HepG2 (cell line): ENCODE results near the gene RASSF10. TPM values are rescaled to one million over a fixed set of nuclear protein-coding genes. Genes with fewer than 3 reads are reported as not detected.

Experiments used
- ATAC-seq: fragments of 200-7000 bp; cut with Tn5 transposase; 3 replicates; pipeline ENCODE4 v1.9.1; 2020; ENCODE audit warnings: mild to moderate bottlenecking, moderate library complexity
- BruUV-seq: library from RNA; stranded (reverse); fragments of 400-500 nt; replicated peaks from 2 replicates; lab custom pipeline; 2021; lab: Mats Ljungman, UMichigan
- CTCF ChIA-PET: fragments of 300-600 bp; formaldehyde crosslinking; extraction: SDS; loops from one replicate; lab custom pipeline; 2021; ENCODE audit warnings: low total read pairs, inconsistent platforms, low intra/inter-chr PET ratio; lab: Yijun Ruan, JAX
- POLR2A ChIA-PET: fragments of 350-600 bp; sonication (Branson Sonifier 250); formaldehyde crosslinking; loops from one replicate; lab custom pipeline; 2020; ENCODE audit warnings: antibody characterized with exemption, inconsistent platforms; lab: Yijun Ruan, JAX
- DNase-seq: peaks from one replicate; pipeline ENCODE4 v3.0.0-alpha.2; 2015; ENCODE audit warnings: low spot score
- FAIRE-seq: peaks from 3 replicates; lab custom pipeline; 2011; peaks lifted over from hg19 to GRCh38; lab: Jason Lieb, UNC
- H2AFZ ChIP-seq: one replicate; pipeline ENCODE4 v1.6.1; 2011; ENCODE audit warnings: low read length, inconsistent platforms
- H3K27ac ChIP-seq: fragments of 300-600 bp; 3 replicates; pipeline ENCODE4 v1.8.0; 2011; ENCODE audit warnings: mixed run types, mild to moderate bottlenecking, mixed read lengths, low read length, inconsistent platforms; ENCODE audit not compliant: insufficient read depth; ENCODE audit errors: extremely low read length
- H3K27me3 ChIP-seq, 2 experiments: fragments of 200-600 bp in 1 of 2; 2 replicates in 1 of 2; 3 replicates in 1 of 2; pipeline versions ENCODE4 v1.6.0 to v1.8.0; 2011; ENCODE audit warnings: low read length in 2 of 2, mild to moderate bottlenecking in 2 of 2, moderate library complexity in 2 of 2, inconsistent platforms in 1 of 2; ENCODE audit not compliant: insufficient read depth in 2 of 2, control insufficient read depth in 1 of 2
- H3K36me3 ChIP-seq, 2 experiments: fragments of 200-600 bp in 1 of 2; replicated peaks in 1 of 2; 2 replicates in 1 of 2; 3 replicates in 1 of 2; pipeline versions ENCODE4 v1.5.1 to v1.8.0; 2011; ENCODE audit warnings: low read length in 2 of 2, inconsistent platforms in 1 of 2; ENCODE audit not compliant: insufficient read depth in 2 of 2, control insufficient read depth in 1 of 2
- H3K4me1 ChIP-seq: 2 replicates; pipeline ENCODE4 v1.5.1; 2012; ENCODE audit warnings: low read length, inconsistent platforms; ENCODE audit not compliant: insufficient read depth
- H3K4me2 ChIP-seq: 2 replicates; pipeline ENCODE4 v1.6.0; 2011; ENCODE audit warnings: low read depth, low read length, inconsistent platforms
- H3K4me3 ChIP-seq, 3 experiments: fragments of 200-600 bp in 1 of 3; sonication (generic), shearing (Covaris generic) in 1 of 3; replicated peaks in 1 of 3; 2 replicates each; pipeline ENCODE4 v1.5.1; 2011 to 2016; ENCODE audit warnings: low read length in 3 of 3, inconsistent platforms in 2 of 3, low read depth in 2 of 3, mild to moderate bottlenecking in 2 of 3, control low read depth in 1 of 3, mixed read lengths in 1 of 3; ENCODE audit not compliant: insufficient read depth in 1 of 3
- H3K79me2 ChIP-seq: one replicate; pipeline ENCODE4 v1.6.1; 2011; ENCODE audit warnings: low read length, inconsistent platforms; ENCODE audit not compliant: insufficient read depth
- H3K9ac ChIP-seq: 2 replicates; pipeline ENCODE4 v1.6.0; 2011; ENCODE audit warnings: mild to moderate bottlenecking, low read depth, low read length, inconsistent platforms; ENCODE audit not compliant: insufficient read depth
- H3K9me3 ChIP-seq: 2 replicates; pipeline ENCODE4 v1.5.1; 2012; ENCODE audit warnings: mild to moderate bottlenecking, low read length
- H4K20me1 ChIP-seq: 2 replicates; pipeline ENCODE4 v1.6.0; 2011; ENCODE audit warnings: inconsistent platforms, mild to moderate bottlenecking, low read length, moderate library complexity; ENCODE audit not compliant: insufficient read depth
- CC2D1A ChIP-seq: sonication (generic); formaldehyde crosslinking; IDR thresholded peaks from 2 replicates; pipeline ENCODE4 v1.8.1; 2023; ENCODE audit warnings: mild to moderate bottlenecking, missing genetic modification reagents
- HDAC2 ChIP-seq: sonication (generic); formaldehyde crosslinking; IDR thresholded peaks from 2 replicates; pipeline ENCODE4 v1.4.0; 2020; ENCODE audit warnings: missing genetic modification reagents
- HNRNPH1 ChIP-seq: fragments of 200-400 bp; formaldehyde crosslinking; optimal IDR thresholded peaks from 2 replicates; pipeline ENCODE3; 2017; ENCODE audit warnings: mild to moderate bottlenecking, low read depth, low read length
- MED13 ChIP-seq: sonication (generic); formaldehyde crosslinking; IDR thresholded peaks from 2 replicates; pipeline ENCODE4 v1.5.0; 2020; ENCODE audit warnings: missing genetic modification reagents
- NFKB2 ChIP-seq: sonication (generic); formaldehyde crosslinking; IDR thresholded peaks from 2 replicates; pipeline ENCODE4 v1.4.0; 2020; ENCODE audit warnings: missing genetic modification reagents, borderline replicate concordance
- PAWR ChIP-seq: sonication (generic); formaldehyde crosslinking; IDR thresholded peaks from 2 replicates; pipeline ENCODE4 v1.4.0; 2020; ENCODE audit warnings: missing genetic modification reagents, mild to moderate bottlenecking, borderline replicate concordance
- RCOR2 ChIP-seq: IDR thresholded peaks from 2 replicates; pipeline ENCODE4 v1.6.1; 2016; ENCODE audit warnings: missing biosample characterization, missing genetic modification reagents
- TAF15 ChIP-seq: fragments of 200-400 bp; formaldehyde crosslinking; IDR thresholded peaks from one replicate; pipeline ENCODE4 v1.6.1; 2018; ENCODE audit warnings: mild to moderate bottlenecking, low read depth, low read length; ENCODE audit not compliant: poor library complexity, severe bottlenecking
- TCF7L2 ChIP-seq: IDR thresholded peaks from 2 replicates; pipeline ENCODE4 v1.6.1; 2011; ENCODE audit warnings: mild to moderate bottlenecking, low read depth, low read length, moderate library complexity
- ZNF101 ChIP-seq: sonication (generic); formaldehyde crosslinking; IDR thresholded peaks from 2 replicates; pipeline ENCODE4 v1.4.0; 2020; ENCODE audit warnings: mild to moderate bottlenecking, low read depth, missing genetic modification reagents, borderline replicate concordance
- ZNF180 ChIP-seq: sonication (generic); formaldehyde crosslinking; IDR thresholded peaks from 2 replicates; pipeline ENCODE4 v1.4.0; 2020; ENCODE audit warnings: low read depth, missing genetic modification reagents, borderline replicate concordance
- ZNF20 ChIP-seq: sonication (generic); formaldehyde crosslinking; IDR thresholded peaks from 2 replicates; pipeline ENCODE4 v1.4.0; 2020; ENCODE audit warnings: mild to moderate bottlenecking, moderate library complexity, missing genetic modification reagents
- ZNF317 ChIP-seq: sonication (generic); formaldehyde crosslinking; IDR thresholded peaks from 2 replicates; pipeline ENCODE4 v1.5.0; 2020; ENCODE audit warnings: mild to moderate bottlenecking, missing genetic modification reagents
- ZNF75D ChIP-seq: sonication (generic); formaldehyde crosslinking; IDR thresholded peaks from 2 replicates; pipeline ENCODE4 v1.8.1; 2023; ENCODE audit warnings: missing genetic modification reagents, mild to moderate bottlenecking, borderline replicate concordance
- WGBS: methylation state at CpG from one replicate; pipeline ENCODE4 v1.1.6; 2017; ENCODE audit warnings: low lambda C conversion rate; 5-methylcytosine and 5-hydroxymethylcytosine counted together
- in situ Hi-C: cut with HindIII; loops from 2 replicates; pipeline ENCODE4 v1.10.0; 2017; ENCODE audit warnings: low pct_unique_long_range_greater_than_20kb; ENCODE audit not compliant: extremely low pct_ligation_motif_present
- intact Hi-C: fragments of 100-400 bp; cut with micrococcal nuclease; formaldehyde crosslinking; loops from one replicate; pipeline ENCODE4 v1.10.0; 2022; ENCODE audit not compliant: unreplicated experiment
- polyA plus RNA-seq, 8 experiments: library from polyadenylated mRNA; depleted of rRNA in 3 of 8; stranded (reverse) in 7 of 8; unstranded in 1 of 8; fragments of >200 nt; fragmentation: Illumina TruSeq in 4 of 8; extraction: Trizol in 4 of 8; gene quantifications; 2 replicates each; pipeline versions ENCODE4 v1.2.1 to v1.2.3, GENCODE V29; 2011 to 2016; ENCODE audit warnings: low read depth in 4 of 8, missing spikeins in 1 of 8, mixed read lengths in 1 of 8; ENCODE audit not compliant: insufficient read depth in 1 of 8
- total RNA-seq, 5 experiments: library from RNA; depleted of rRNA; stranded (reverse); fragments of >200 nt; fragmentation: Illumina TruSeq; extraction: Trizol; gene quantifications; 2 replicates each; pipeline ENCODE4 v1.2.3, GENCODE V29; 2016; ENCODE audit warnings: low read depth in 1 of 5
- TF ChIP-seq, protein P1 (sequence below): sonication (generic); formaldehyde crosslinking; IDR thresholded peaks from 2 replicates; pipeline ENCODE4 v1.5.0; 2020; ENCODE audit warnings: missing genetic modification reagents
- TF ChIP-seq, protein P2 (sequence below): sonication (generic); formaldehyde crosslinking; IDR thresholded peaks from 2 replicates; pipeline ENCODE4 v1.5.0; 2020; ENCODE audit warnings: missing genetic modification reagents
- TF ChIP-seq, protein P3 (sequence below): sonication (generic); formaldehyde crosslinking; IDR thresholded peaks from 2 replicates; pipeline ENCODE4 v1.4.0; 2020; ENCODE audit warnings: missing genetic modification reagents
- TF ChIP-seq, protein P4 (sequence below): sonication (generic); formaldehyde crosslinking; IDR thresholded peaks from 2 replicates; pipeline ENCODE4 v1.4.0; 2020; ENCODE audit warnings: missing genetic modification reagents, mild to moderate bottlenecking, borderline replicate concordance

Gene RASSF10
- total and polyA plus RNA-seq, 2 of the 13 experiments (the other 11 are each of a cell fraction or from before 2014, with no cell fraction given), result not detected

DNA sequence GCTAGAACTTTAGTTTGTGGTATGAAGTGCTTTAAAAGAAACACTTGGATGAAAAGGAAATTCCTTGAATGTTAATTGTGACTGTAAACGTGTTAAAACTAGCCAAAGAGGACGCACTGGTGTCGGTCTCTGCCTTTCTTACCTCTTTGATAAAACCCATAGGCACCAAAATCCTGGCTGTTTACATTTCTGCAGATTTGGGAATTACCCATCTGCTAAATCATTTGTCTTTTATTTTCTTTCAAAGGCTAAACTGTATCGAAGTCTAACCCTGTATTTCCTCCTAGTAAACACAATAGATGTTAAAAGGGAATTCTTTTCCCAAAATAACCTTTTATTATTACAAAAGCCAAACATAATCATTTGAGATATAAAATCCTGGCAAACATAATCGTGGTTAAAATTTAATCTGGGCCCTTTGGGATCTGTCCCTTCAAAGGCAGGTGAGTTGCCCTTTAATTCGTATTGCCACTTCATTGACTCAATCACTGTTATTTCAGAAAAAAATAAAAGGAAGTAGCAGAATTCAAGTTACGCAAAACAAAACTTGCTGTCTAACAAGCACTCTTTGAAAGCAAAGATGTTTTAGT, 2.4 kb downstream of the RASSF10 start:
- Histone ChIP-seq H3K4me3 (peak overlapping the region in 2 of 3 experiments; percentile 41 to 50; a peak in 4 of 6 replicates), H2AFZ (no peak overlapping the region), H3K27ac (no peak overlapping the region), H3K36me3 (no peaks in the 10 kb centered on the region), H3K79me2 (no peaks in the 10 kb centered on the region), H3K9me3 (no peaks in the 10 kb centered on the region), H3K4me1 (peaks cover 62% of the 10 kb centered on the region), H3K27me3 (no peaks in the 10 kb centered on the region), H3K4me2 (peak overlapping the region; percentile 86), H3K9ac (no peak overlapping the region), H4K20me1 (no peaks in the 10 kb centered on the region)
- CTCF ChIA-PET, result no interaction called here
- no peak for FAIRE-seq
- intact Hi-C loops (loop anchor here (2.0 kb wide), 1 partner anchor 129 kb away; no protein-coding TSS in a partner anchor), in situ Hi-C loops (no loop called here)
- WGBS, result 12% methylated on average over 7 of the region's 7 CpGs
- DNase-seq, result no peak
- no peak for ATAC-seq
- no TSS peak for BruUV-seq
- POLR2A ChIA-PET, result interaction anchor here (0.9 to 1.3 kb wide), 3 partner anchors 128 to 130 kb away, joined by 3 to 4 read pairs (median 3); no protein-coding TSS in a partner anchor
- TF ChIP-seq HDAC2 (CRISPR knock-in tag) (no peak), ZNF75D (CRISPR knock-in tag) (no peak), TCF7L2 (peak; percentile 52; the same call in 1 of the 2 replicates), RCOR2 (no peak), ZNF101 (CRISPR knock-in tag) (no peak), CC2D1A (no peak), ZNF317 (CRISPR knock-in tag) (no peak), HNRNPH1 (no peak), ZNF180 (CRISPR knock-in tag) (no peak), ZNF20 (CRISPR knock-in tag) (no peak), PAWR (no peak), TAF15 (no peak), MED13 (CRISPR knock-in tag) (no peak), NFKB2 (CRISPR knock-in tag) (no peak)
- TF ChIP-seq, protein P1, sequence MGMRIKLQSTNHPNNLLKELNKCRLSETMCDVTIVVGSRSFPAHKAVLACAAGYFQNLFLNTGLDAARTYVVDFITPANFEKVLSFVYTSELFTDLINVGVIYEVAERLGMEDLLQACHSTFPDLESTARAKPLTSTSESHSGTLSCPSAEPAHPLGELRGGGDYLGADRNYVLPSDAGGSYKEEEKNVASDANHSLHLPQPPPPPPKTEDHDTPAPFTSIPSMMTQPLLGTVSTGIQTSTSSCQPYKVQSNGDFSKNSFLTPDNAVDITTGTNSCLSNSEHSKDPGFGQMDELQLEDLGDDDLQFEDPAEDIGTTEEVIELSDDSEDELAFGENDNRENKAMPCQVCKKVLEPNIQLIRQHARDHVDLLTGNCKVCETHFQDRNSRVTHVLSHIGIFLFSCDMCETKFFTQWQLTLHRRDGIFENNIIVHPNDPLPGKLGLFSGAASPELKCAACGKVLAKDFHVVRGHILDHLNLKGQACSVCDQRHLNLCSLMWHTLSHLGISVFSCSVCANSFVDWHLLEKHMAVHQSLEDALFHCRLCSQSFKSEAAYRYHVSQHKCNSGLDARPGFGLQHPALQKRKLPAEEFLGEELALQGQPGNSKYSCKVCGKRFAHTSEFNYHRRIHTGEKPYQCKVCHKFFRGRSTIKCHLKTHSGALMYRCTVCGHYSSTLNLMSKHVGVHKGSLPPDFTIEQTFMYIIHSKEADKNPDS, result no peak
- TF ChIP-seq, protein P2, sequence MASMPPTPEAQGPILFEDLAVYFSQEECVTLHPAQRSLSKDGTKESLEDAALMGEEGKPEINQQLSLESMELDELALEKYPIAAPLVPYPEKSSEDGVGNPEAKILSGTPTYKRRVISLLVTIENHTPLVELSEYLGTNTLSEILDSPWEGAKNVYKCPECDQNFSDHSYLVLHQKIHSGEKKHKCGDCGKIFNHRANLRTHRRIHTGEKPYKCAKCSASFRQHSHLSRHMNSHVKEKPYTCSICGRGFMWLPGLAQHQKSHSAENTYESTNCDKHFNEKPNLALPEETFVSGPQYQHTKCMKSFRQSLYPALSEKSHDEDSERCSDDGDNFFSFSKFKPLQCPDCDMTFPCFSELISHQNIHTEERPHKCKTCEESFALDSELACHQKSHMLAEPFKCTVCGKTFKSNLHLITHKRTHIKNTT (CRISPR knock-in tag), result no peak
- TF ChIP-seq, protein P3, sequence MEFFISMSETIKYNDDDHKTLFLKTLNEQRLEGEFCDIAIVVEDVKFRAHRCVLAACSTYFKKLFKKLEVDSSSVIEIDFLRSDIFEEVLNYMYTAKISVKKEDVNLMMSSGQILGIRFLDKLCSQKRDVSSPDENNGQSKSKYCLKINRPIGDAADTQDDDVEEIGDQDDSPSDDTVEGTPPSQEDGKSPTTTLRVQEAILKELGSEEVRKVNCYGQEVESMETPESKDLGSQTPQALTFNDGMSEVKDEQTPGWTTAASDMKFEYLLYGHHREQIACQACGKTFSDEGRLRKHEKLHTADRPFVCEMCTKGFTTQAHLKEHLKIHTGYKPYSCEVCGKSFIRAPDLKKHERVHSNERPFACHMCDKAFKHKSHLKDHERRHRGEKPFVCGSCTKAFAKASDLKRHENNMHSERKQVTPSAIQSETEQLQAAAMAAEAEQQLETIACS (CRISPR knock-in tag), result no peak
- TF ChIP-seq, protein P4, sequence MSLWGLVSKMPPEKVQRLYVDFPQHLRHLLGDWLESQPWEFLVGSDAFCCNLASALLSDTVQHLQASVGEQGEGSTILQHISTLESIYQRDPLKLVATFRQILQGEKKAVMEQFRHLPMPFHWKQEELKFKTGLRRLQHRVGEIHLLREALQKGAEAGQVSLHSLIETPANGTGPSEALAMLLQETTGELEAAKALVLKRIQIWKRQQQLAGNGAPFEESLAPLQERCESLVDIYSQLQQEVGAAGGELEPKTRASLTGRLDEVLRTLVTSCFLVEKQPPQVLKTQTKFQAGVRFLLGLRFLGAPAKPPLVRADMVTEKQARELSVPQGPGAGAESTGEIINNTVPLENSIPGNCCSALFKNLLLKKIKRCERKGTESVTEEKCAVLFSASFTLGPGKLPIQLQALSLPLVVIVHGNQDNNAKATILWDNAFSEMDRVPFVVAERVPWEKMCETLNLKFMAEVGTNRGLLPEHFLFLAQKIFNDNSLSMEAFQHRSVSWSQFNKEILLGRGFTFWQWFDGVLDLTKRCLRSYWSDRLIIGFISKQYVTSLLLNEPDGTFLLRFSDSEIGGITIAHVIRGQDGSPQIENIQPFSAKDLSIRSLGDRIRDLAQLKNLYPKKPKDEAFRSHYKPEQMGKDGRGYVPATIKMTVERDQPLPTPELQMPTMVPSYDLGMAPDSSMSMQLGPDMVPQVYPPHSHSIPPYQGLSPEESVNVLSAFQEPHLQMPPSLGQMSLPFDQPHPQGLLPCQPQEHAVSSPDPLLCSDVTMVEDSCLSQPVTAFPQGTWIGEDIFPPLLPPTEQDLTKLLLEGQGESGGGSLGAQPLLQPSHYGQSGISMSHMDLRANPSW (CRISPR knock-in tag), result 0 out of 2 replicates have a peak, but pooled peaks have one; percentile 37
